HG02885 (cell line): ENCODE measurements around the gene DSEL.

Source experiments
- ATAC-seq: cut with Tn5 transposase; IDR thresholded peaks from one replicate; pipeline ENCODE4 v1.9.1; 2021; ENCODE audit warnings: mild to moderate bottlenecking; ENCODE audit not compliant: unreplicated experiment, poor library complexity

The DSEL gene

GRCh38 chr18:67516539-67517443, at the start of gene DSEL:
Gene DSEL (minus strand): TSS chr18:67516720. CDS start chr18:67514608, 2,112 bp downstream.
- peak; percentile 97 for ATAC-seq

GRCh38 chr18:67553437-67553836, 36.9 kb upstream of the DSEL start:
- no peak for ATAC-seq

- no peak for ATAC-seq
Observed at GRCh38 chr18:67550872-67551520, 34.5 kb upstream of the DSEL start.

- ATAC-seq = no peak
Observed at GRCh38 chr18:67549946-67550345, 33.4 kb upstream of the DSEL start.

GRCh38 chr18:67545681-67546080, 29.2 kb upstream of the DSEL start:
- no peak for ATAC-seq

- ATAC-seq = no peak
Observed at GRCh38 chr18:67540559-67540958, 24.0 kb upstream of the DSEL start.

- no peak for ATAC-seq
Observed at GRCh38 chr18:67531929-67532328, 15.4 kb upstream of the DSEL start.

- ATAC-seq = no peak
Observed at GRCh38 chr18:67525328-67526099, 9.0 kb upstream of the DSEL start.

- no peak for ATAC-seq
Observed at GRCh38 chr18:67520351-67520921, 3.9 kb upstream of the DSEL start.

GRCh38 chr18:67519592-67519991, 3.1 kb upstream of the DSEL start:
- ATAC-seq = no peak

- ATAC-seq = no peak
Observed at GRCh38 chr18:67518566-67518965, 2.0 kb upstream of the DSEL start.

- ATAC-seq = no peak
Observed at GRCh38 chr18:67517444-67517765, 885 bp upstream of the DSEL start.

- ATAC-seq = peak; percentile 37
Observed at GRCh38 chr18:67515942-67516538, 480 bp downstream of the DSEL start.

GRCh38 chr18:67514901-67515540, 1.5 kb downstream of the DSEL start:
- no peak for ATAC-seq

GRCh38 chr18:67514465-67514864, 2.1 kb downstream of the DSEL start:
- ATAC-seq = no peak

- no peak for ATAC-seq
Observed at GRCh38 chr18:67513280-67513679, 3.2 kb downstream of the DSEL start.

- ATAC-seq = no peak
Observed at GRCh38 chr18:67511840-67512239, 4.7 kb downstream of the DSEL start.

GRCh38 chr18:67510831-67511230, 5.7 kb downstream of the DSEL start:
- no peak for ATAC-seq

- no peak for ATAC-seq
Observed at GRCh38 chr18:67509741-67510391, 6.7 kb downstream of the DSEL start.
